DND-41 (cell line): ENCODE data around the gene CSN1S1.

Experiments
- EZH2 ChIP-seq: IDR thresholded peaks from 3 replicates; pipeline ENCODE4 v1.6.1; 2012; ENCODE audit warnings: borderline replicate concordance, low read depth, mild to moderate bottlenecking, moderate library complexity, low read length, inconsistent platforms; ENCODE audit not compliant: severe bottlenecking
- TF ChIP-seq, protein P1 (sequence below): IDR thresholded peaks from 2 replicates; pipeline ENCODE4 v1.5.1; 2012; ENCODE audit warnings: borderline replicate concordance, low read length, moderate library complexity, mild to moderate bottlenecking; ENCODE audit not compliant: poor library complexity, severe bottlenecking; ENCODE audit errors: extremely low read depth

DNA sequence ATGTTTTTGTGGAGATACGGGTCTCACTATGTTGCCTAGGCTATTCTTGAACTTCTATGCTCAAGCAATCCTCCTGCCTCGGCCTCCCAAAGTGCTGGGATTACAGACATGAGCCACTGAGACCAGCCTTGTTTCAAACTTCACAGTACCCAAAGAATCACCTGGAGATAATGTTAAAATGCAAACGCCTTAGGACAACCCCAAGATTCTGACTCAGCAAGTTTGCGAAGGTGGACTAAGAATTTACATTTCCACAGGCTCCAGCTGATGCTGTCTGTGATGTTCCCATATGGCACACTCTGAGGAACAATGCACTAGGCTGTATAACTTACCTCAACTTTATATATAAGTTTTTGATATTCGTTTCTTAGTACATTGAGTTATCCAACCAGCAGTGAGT lies 63.9 kb downstream of the CSN1S1 start:
- TF ChIP-seq, protein P1, sequence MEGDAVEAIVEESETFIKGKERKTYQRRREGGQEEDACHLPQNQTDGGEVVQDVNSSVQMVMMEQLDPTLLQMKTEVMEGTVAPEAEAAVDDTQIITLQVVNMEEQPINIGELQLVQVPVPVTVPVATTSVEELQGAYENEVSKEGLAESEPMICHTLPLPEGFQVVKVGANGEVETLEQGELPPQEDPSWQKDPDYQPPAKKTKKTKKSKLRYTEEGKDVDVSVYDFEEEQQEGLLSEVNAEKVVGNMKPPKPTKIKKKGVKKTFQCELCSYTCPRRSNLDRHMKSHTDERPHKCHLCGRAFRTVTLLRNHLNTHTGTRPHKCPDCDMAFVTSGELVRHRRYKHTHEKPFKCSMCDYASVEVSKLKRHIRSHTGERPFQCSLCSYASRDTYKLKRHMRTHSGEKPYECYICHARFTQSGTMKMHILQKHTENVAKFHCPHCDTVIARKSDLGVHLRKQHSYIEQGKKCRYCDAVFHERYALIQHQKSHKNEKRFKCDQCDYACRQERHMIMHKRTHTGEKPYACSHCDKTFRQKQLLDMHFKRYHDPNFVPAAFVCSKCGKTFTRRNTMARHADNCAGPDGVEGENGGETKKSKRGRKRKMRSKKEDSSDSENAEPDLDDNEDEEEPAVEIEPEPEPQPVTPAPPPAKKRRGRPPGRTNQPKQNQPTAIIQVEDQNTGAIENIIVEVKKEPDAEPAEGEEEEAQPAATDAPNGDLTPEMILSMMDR, result no peak
- no peak for TF ChIP-seq EZH2
